GM13977 (cell line): ENCODE results near the gene SLC35D1.
"Not testable (repeated sequence)": the region's sequence is repeated elsewhere in the genome, so short reads cannot be mapped to it uniquely, and the experiment has no call there.

ENCODE experiments used
- DNase-seq: peaks from one replicate; pipeline ENCODE4 v3.0.0; 2012; ENCODE audit warnings: low spot score
- in situ Hi-C: fragments of 300-500 bp; cut with MboI; formaldehyde crosslinking; loops from one replicate; pipeline ENCODE4 v1.12.0; 2022; ENCODE audit warnings: low sequenced_read_pairs, low pct_unique_long_range_greater_than_20kb, mixed read lengths, inconsistent platforms; ENCODE audit not compliant: unreplicated experiment
- TF ChIP-seq, protein P1 (sequence below): IDR thresholded peaks from 2 replicates; pipeline ENCODE4 v1.5.1; 2012; ENCODE audit warnings: mild to moderate bottlenecking, control low read depth; ENCODE audit not compliant: insufficient read depth; ENCODE audit errors: extremely low read depth, missing control alignments

SLC35D1 gene

GRCh38 chr1:66984491-66984890 is 69.5 kb downstream of the SLC35D1 start:
- in situ Hi-C loops: no loop called here
- DNase-seq: peak; percentile 28
- TF ChIP-seq, protein P1, sequence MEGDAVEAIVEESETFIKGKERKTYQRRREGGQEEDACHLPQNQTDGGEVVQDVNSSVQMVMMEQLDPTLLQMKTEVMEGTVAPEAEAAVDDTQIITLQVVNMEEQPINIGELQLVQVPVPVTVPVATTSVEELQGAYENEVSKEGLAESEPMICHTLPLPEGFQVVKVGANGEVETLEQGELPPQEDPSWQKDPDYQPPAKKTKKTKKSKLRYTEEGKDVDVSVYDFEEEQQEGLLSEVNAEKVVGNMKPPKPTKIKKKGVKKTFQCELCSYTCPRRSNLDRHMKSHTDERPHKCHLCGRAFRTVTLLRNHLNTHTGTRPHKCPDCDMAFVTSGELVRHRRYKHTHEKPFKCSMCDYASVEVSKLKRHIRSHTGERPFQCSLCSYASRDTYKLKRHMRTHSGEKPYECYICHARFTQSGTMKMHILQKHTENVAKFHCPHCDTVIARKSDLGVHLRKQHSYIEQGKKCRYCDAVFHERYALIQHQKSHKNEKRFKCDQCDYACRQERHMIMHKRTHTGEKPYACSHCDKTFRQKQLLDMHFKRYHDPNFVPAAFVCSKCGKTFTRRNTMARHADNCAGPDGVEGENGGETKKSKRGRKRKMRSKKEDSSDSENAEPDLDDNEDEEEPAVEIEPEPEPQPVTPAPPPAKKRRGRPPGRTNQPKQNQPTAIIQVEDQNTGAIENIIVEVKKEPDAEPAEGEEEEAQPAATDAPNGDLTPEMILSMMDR: no peak

DNA sequence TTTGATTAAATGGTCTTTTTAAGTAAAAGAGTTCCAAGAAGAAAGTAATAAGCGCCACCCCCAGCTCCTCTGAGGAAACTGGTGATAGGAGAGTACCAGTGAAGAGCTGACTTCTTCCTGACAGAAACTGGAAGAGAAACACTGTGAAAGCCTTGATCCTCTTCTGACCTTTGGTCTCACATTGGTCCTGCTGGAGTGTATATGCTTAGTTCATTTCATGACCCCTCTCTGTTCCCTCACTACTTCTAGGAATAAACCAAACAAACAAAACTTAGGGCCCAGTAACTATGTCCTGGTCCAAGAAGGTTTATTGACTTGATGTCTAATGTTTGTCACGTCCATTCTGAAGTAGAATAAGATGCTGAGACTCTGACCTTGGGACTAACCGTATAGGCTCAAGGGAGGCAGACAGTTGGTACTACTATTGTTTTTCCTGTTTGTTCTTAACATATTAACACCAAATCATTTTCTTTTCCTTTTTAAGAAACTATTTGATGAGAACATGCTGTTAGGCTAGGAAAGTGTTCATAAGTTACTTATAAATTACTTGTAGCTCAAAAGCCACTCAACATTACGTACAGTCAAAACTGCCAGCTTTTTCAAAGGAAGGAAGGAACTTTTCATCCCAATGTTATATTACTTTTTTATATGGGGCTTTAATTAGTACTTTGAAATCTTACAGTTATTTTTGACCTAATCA is 71.2 kb downstream of the SLC35D1 start:
- in situ Hi-C loops: no loop called here
- no peak for DNase-seq
- TF ChIP-seq, protein P1: no peak

- in situ Hi-C loops: no loop called here
- TF ChIP-seq, protein P1: no peak
- no peak for DNase-seq
These were observed 72.3 kb downstream of the SLC35D1 start for GRCh38 chr1:66981679-66982078.

GRCh38 chr1:66980745-66981367 is 73.1 kb downstream of the SLC35D1 start:
- TF ChIP-seq, protein P1: no peak
- DNase-seq: no peak
- in situ Hi-C loops: no loop called here

- in situ Hi-C loops, DNase-seq: not testable (repeated sequence)
These were observed 74.3 kb downstream of the SLC35D1 start for GRCh38 chr1:66979621-66980020.

DNA sequence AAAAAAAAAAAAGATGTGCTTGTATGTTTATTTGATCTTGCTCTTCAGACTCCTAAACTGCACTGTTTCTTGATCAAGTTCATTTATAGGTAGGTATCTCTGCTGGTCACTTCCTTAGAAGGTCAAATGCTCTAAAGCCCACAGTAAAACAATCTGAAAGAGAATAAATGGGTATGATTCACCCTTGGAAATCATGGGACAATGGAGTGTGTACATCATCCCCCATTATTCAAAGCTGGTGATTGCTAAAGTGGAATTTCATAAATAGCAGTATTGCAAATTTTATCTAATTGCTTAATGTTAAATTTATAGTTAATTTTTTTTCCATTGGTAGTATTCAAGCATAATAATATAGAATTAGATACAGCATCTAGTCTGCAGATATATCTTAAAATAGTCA is 75.7 kb downstream of the SLC35D1 start:
- TF ChIP-seq, protein P1: no peak
- no peak for DNase-seq
- in situ Hi-C loops: no loop called here

GRCh38 chr1:66968574-66968973 is 85.4 kb downstream of the SLC35D1 start:
- in situ Hi-C loops: no loop called here
- no peak for DNase-seq
- TF ChIP-seq, protein P1: no peak

GRCh38 chr1:66966188-66966873 is 87.6 kb downstream of the SLC35D1 start:
- DNase-seq, in situ Hi-C loops: not testable (repeated sequence)
